ENCODE measurements around the gene PET117. TPM values are rescaled to one million over a fixed set of nuclear protein-coding genes. Genes with fewer than 3 reads are reported as not detected.
A peak's percentile ranks its signal among the peaks of the same experiment; 100 is the strongest.

Gene PET117
- total RNA-seq, 1 donor from 2014 or later: 5.7 TPM

DNA sequence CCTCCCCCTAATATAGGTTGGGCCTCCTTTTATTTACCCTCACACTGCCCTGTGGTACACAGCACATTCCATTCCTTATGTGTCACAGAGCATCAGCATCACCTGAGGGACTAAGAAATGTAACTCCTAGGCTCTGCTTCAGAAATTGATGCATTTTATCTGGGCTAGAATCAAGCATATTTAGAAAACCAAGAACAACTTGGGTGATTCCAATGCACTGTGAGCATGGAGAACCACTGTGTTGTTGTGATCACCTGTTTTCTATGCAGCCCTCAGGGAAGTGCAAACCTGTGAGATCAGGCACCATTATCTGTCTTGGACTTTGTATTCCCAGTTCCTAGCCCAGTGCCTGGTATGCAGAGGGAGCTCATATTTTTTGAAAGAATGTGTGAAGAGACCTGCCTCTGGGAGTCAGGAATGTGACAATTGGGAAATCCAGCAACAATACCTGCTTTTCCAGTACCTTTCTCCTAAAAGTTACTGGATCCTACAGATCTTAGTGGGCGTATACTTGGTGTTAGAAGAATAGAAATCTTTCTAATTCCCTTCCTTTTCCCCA, 7.0 kb downstream of the PET117 start:
- Histone ChIP-seq H3K4me1 (ENCODE audit: control insufficient read depth in 3 of 3, insufficient read depth in 3 of 3, low read length in 3 of 3) (peaks cover 3 to 6% (median 6%) of the 10 kb centered on the region in 3 donors), H3K9ac (ENCODE audit: low read depth in 1 of 3, low read length in 3 of 3) (no peak overlapping the region), H3K27ac (ENCODE audit: low read depth, low read length) (no peak overlapping the region), H3K4me3 (ENCODE audit: low read length in 3 of 3) (no peak overlapping the region), H3K27me3 (ENCODE audit: control insufficient read depth in 3 of 3, insufficient read depth in 3 of 3, low read length in 3 of 3) (no peaks in the 10 kb centered on the region), H3K36me3 (ENCODE audit: control insufficient read depth in 3 of 3, insufficient read depth in 3 of 3, low read length in 3 of 3) (peaks cover 7 to 24% (median 10%) of the 10 kb centered on the region in 3 donors), H3K9me3 (ENCODE audit: control insufficient read depth in 3 of 3, low read length in 3 of 3) (no peaks in the 10 kb centered on the region)

DNA sequence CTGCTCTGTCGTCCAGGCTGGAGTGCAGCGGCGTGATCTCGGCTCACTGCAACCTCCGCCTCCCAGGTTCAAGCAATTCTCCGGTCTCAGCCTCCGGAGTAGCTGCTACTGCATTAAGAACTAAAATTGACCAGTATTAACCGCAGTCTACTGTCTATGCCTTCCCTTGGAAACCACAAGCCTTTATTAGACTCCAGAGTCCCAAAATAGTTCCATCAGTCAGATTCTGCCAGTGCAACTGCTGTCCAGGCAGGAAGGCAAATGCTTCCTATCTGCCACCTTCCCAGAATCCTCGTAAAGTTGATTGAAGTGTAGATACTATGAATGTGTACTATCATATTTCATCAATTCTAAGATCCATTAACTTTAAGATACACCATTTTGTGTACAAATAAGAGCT, 16.7 kb downstream of the PET117 start:
- Histone ChIP-seq H3K9ac (ENCODE audit: low read depth in 1 of 3, low read length in 3 of 3) (no peak overlapping the region), H3K4me3 (ENCODE audit: low read length in 3 of 3) (no peak overlapping the region), H3K27me3 (ENCODE audit: control insufficient read depth in 3 of 3, insufficient read depth in 3 of 3, low read length in 3 of 3) (no peaks in the 10 kb centered on the region), H3K9me3 (ENCODE audit: control insufficient read depth in 3 of 3, low read length in 3 of 3) (no peaks in the 10 kb centered on the region), H3K36me3 (ENCODE audit: control insufficient read depth in 3 of 3, insufficient read depth in 3 of 3, low read length in 3 of 3) (peaks cover 3 to 33% (median 11%) of the 10 kb centered on the region in 3 donors), H3K27ac (ENCODE audit: low read depth, low read length) (peak overlapping the region; percentile 25), H3K4me1 (ENCODE audit: control insufficient read depth in 3 of 3, insufficient read depth in 3 of 3, low read length in 3 of 3) (peaks cover 0 to 8% (median 5%) of the 10 kb centered on the region in 3 donors)

GRCh38 chr20:18156045-18156444, 18.4 kb downstream of the PET117 start:
- no peaks in the 10 kb centered on the region for H3K9me3 ChIP-seq (ENCODE audit: control insufficient read depth in 3 of 3, low read length in 3 of 3)
- peaks cover 3 to 34% (median 6%) of the 10 kb centered on the region in 3 donors for H3K36me3 ChIP-seq (ENCODE audit: control insufficient read depth in 3 of 3, insufficient read depth in 3 of 3, low read length in 3 of 3)
- peaks cover 0 to 8% (median 5%) of the 10 kb centered on the region in 3 donors for H3K4me1 ChIP-seq (ENCODE audit: control insufficient read depth in 3 of 3, insufficient read depth in 3 of 3, low read length in 3 of 3)
- H3K4me3 ChIP-seq (ENCODE audit: low read length in 3 of 3): no peak overlapping the region
- no peak overlapping the region for H3K9ac ChIP-seq (ENCODE audit: low read depth in 1 of 3, low read length in 3 of 3)
- H3K27ac ChIP-seq (ENCODE audit: low read depth, low read length): no peak overlapping the region
- H3K27me3 ChIP-seq (ENCODE audit: control insufficient read depth in 3 of 3, insufficient read depth in 3 of 3, low read length in 3 of 3): no peaks in the 10 kb centered on the region

DNA sequence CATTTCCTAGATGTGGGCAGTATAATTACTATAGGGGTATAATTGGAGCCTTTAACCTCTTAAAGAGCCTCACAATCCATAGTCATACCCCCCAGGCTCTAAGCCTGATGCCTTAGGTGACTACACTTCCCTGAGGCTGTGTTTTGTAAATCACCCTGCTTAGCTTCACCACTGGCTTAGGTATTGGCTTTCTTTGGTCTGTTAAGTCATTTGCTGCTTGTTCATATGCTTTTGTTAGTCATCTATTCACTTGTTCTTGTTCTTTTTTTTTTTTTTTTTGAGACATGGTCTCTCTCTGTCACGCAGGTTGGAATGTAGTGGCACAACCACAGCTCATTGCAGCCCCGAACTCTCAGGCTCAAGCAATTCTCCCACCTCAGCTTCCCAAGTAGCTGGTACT, 26.7 kb downstream of the PET117 start:
- Histone ChIP-seq H3K36me3 (ENCODE audit: control insufficient read depth in 3 of 3, insufficient read depth in 3 of 3, low read length in 3 of 3) (peaks cover 19 to 37% (median 36%) of the 10 kb centered on the region in 3 donors), H3K4me1 (ENCODE audit: control insufficient read depth in 3 of 3, insufficient read depth in 3 of 3, low read length in 3 of 3) (peaks cover 3 to 6% (median 5%) of the 10 kb centered on the region in 3 donors), H3K27me3 (ENCODE audit: control insufficient read depth in 3 of 3, insufficient read depth in 3 of 3, low read length in 3 of 3) (no peaks in the 10 kb centered on the region), H3K27ac (ENCODE audit: low read depth, low read length) (no peak overlapping the region), H3K9ac (ENCODE audit: low read depth in 1 of 3, low read length in 3 of 3) (no peak overlapping the region), H3K9me3 (ENCODE audit: control insufficient read depth in 3 of 3, low read length in 3 of 3) (no peaks in the 10 kb centered on the region), H3K4me3 (ENCODE audit: low read length in 3 of 3) (no peak overlapping the region)

DNA sequence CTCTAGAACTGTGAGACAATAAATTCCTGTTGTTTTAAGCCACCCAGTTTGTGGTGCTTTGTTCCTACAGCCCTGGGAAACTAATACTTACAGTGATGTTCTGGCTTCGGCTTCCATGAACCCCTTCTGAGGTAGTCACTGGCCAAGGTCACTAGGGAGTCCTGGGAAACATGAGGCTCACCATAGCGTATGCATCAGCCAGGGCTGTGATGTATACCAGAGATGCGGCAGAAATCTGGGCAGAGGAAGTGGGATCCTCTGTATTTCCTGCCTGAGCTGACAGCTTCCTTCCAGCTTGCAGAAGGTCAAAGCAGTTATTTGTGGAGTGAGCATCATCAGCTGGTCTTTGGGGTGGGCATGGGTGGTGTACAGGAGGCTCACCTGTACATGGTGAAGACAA, 27.9 kb downstream of the PET117 start:
- peaks cover 19 to 41% (median 27%) of the 10 kb centered on the region in 3 donors for H3K36me3 ChIP-seq (ENCODE audit: control insufficient read depth in 3 of 3, insufficient read depth in 3 of 3, low read length in 3 of 3)
- no peaks in the 10 kb centered on the region for H3K27me3 ChIP-seq (ENCODE audit: control insufficient read depth in 3 of 3, insufficient read depth in 3 of 3, low read length in 3 of 3)
- H3K4me1 ChIP-seq (ENCODE audit: control insufficient read depth in 3 of 3, insufficient read depth in 3 of 3, low read length in 3 of 3): peaks cover 8 to 11% (median 9%) of the 10 kb centered on the region in 3 donors
- H3K27ac ChIP-seq (ENCODE audit: low read depth, low read length): no peak overlapping the region
- no peaks in the 10 kb centered on the region for H3K9me3 ChIP-seq (ENCODE audit: control insufficient read depth in 3 of 3, low read length in 3 of 3)
- no peak overlapping the region for H3K9ac ChIP-seq (ENCODE audit: low read depth in 1 of 3, low read length in 3 of 3)
- no peak overlapping the region for H3K4me3 ChIP-seq (ENCODE audit: low read length in 3 of 3)

- H3K27me3 ChIP-seq (ENCODE audit: control insufficient read depth in 3 of 3, insufficient read depth in 3 of 3, low read length in 3 of 3): no peaks in the 10 kb centered on the region
- peaks cover 8 to 11% (median 9%) of the 10 kb centered on the region in 3 donors for H3K4me1 ChIP-seq (ENCODE audit: control insufficient read depth in 3 of 3, insufficient read depth in 3 of 3, low read length in 3 of 3)
- no peak overlapping the region for H3K4me3 ChIP-seq (ENCODE audit: low read length in 3 of 3)
- peaks cover 19 to 38% (median 26%) of the 10 kb centered on the region in 3 donors for H3K36me3 ChIP-seq (ENCODE audit: control insufficient read depth in 3 of 3, insufficient read depth in 3 of 3, low read length in 3 of 3)
- H3K9me3 ChIP-seq (ENCODE audit: control insufficient read depth in 3 of 3, low read length in 3 of 3): no peaks in the 10 kb centered on the region
- no peak overlapping the region for H3K27ac ChIP-seq (ENCODE audit: low read depth, low read length)
- H3K9ac ChIP-seq (ENCODE audit: low read depth in 1 of 3, low read length in 3 of 3): no peak overlapping the region
Measured at GRCh38 chr20:18166241-18166881, 28.7 kb downstream of the PET117 start.

DNA sequence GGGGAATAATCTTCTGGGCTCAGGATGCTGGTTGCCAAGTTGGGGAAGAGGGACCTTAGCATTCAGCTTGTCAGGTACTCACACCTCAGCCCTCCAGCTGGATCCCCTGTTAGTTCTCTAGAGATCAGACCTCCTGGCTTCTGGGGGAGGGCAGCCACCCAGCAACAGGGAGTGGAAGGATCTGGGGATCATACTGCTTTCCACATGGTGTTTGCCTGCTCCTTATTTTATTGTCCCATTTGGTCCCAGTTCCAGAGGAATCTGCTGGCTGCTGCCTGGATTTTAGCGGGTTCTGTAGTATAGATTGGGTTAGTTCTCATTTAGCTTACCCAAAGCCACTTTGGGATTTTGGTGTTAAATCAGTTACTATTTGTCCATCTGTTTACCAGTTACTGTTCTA, 29.3 kb downstream of the PET117 start:
- Histone ChIP-seq H3K9me3 (ENCODE audit: control insufficient read depth in 3 of 3, low read length in 3 of 3) (no peaks in the 10 kb centered on the region), H3K36me3 (ENCODE audit: control insufficient read depth in 3 of 3, insufficient read depth in 3 of 3, low read length in 3 of 3) (peaks cover 15 to 32% (median 25%) of the 10 kb centered on the region in 3 donors), H3K27me3 (ENCODE audit: control insufficient read depth in 3 of 3, insufficient read depth in 3 of 3, low read length in 3 of 3) (no peaks in the 10 kb centered on the region), H3K27ac (ENCODE audit: low read depth, low read length) (no peak overlapping the region), H3K9ac (ENCODE audit: low read depth in 1 of 3, low read length in 3 of 3) (no peak overlapping the region), H3K4me3 (ENCODE audit: low read length in 3 of 3) (no peak overlapping the region), H3K4me1 (ENCODE audit: control insufficient read depth in 3 of 3, insufficient read depth in 3 of 3, low read length in 3 of 3) (peaks cover 8 to 11% (median 9%) of the 10 kb centered on the region in 3 donors)

GRCh38 chr20:18172379-18172778, 34.7 kb downstream of the PET117 start:
- Histone ChIP-seq H3K27ac (ENCODE audit: low read depth, low read length) (no peak overlapping the region), H3K4me1 (ENCODE audit: control insufficient read depth in 3 of 3, insufficient read depth in 3 of 3, low read length in 3 of 3) (peaks cover 3 to 6% (median 5%) of the 10 kb centered on the region in 3 donors), H3K9ac (ENCODE audit: low read depth in 1 of 3, low read length in 3 of 3) (peak overlapping the region in 1 of 3 donors; percentile 40), H3K27me3 (ENCODE audit: control insufficient read depth in 3 of 3, insufficient read depth in 3 of 3, low read length in 3 of 3) (no peaks in the 10 kb centered on the region), H3K36me3 (ENCODE audit: control insufficient read depth in 3 of 3, insufficient read depth in 3 of 3, low read length in 3 of 3) (peaks cover 2 to 12% (median 2%) of the 10 kb centered on the region in 3 donors), H3K4me3 (ENCODE audit: low read length in 3 of 3) (no peak overlapping the region), H3K9me3 (ENCODE audit: control insufficient read depth in 3 of 3, low read length in 3 of 3) (no peaks in the 10 kb centered on the region)

GRCh38 chr20:18174906-18175683, 37.4 kb downstream of the PET117 start:
- Histone ChIP-seq H3K27me3 (ENCODE audit: control insufficient read depth in 3 of 3, insufficient read depth in 3 of 3, low read length in 3 of 3) (no peaks in the 10 kb centered on the region), H3K4me3 (ENCODE audit: low read length in 3 of 3) (no peak overlapping the region), H3K4me1 (ENCODE audit: control insufficient read depth in 3 of 3, insufficient read depth in 3 of 3, low read length in 3 of 3) (peaks cover 0 to 2% (median under 1%) of the 10 kb centered on the region in 3 donors), H3K9ac (ENCODE audit: low read depth in 1 of 3, low read length in 3 of 3) (no peak overlapping the region), H3K36me3 (ENCODE audit: control insufficient read depth in 3 of 3, insufficient read depth in 3 of 3, low read length in 3 of 3) (peaks cover 2 to 4% (median 4%) of the 10 kb centered on the region in 3 donors), H3K9me3 (ENCODE audit: control insufficient read depth in 3 of 3, low read length in 3 of 3) (no peaks in the 10 kb centered on the region), H3K27ac (ENCODE audit: low read depth, low read length) (no peak overlapping the region)

Measured in skeletal muscle tissue (tissue), 4 donors.